Muscle of leg (tissue), 11 donors: ENCODE measurements around the gene CLPTM1L. TPM values are rescaled to one million over a fixed set of nuclear protein-coding genes. Genes with fewer than 3 reads are reported as not detected.
"Not testable (repeated sequence)": the region's sequence is repeated elsewhere in the genome, so short reads cannot be mapped to it uniquely, and the experiment has no call there.

ENCODE experiments used
- DNase-seq: peaks from one replicate; pipeline ENCODE4 v3.0.0; 2013
- H3K27ac ChIP-seq: one replicate; pipeline ENCODE4 v1.5.1; 2013; ENCODE audit warnings: mild to moderate bottlenecking, low read length, control low read depth
- H3K27me3 ChIP-seq: one replicate; pipeline ENCODE4 v1.6.1; 2013; ENCODE audit warnings: low read length; ENCODE audit not compliant: control insufficient read depth, insufficient read depth
- H3K36me3 ChIP-seq: one replicate; pipeline ENCODE4 v1.6.1; 2013; ENCODE audit warnings: low read length; ENCODE audit not compliant: control insufficient read depth, insufficient read depth
- H3K4me1 ChIP-seq: one replicate; pipeline ENCODE4 v1.6.1; 2013; ENCODE audit warnings: low read length; ENCODE audit not compliant: control insufficient read depth, insufficient read depth
- H3K4me3 ChIP-seq: one replicate; pipeline ENCODE4 v1.5.1; 2013; ENCODE audit warnings: low read length, control low read depth
- H3K9me3 ChIP-seq: replicated peaks from 2 replicates; pipeline ENCODE4 v1.6.1; 2013; ENCODE audit warnings: low read depth, low read length; ENCODE audit not compliant: control insufficient read depth
- WGBS: methylation state at CpG from one replicate; pipeline ENCODE4 v1.1.5; 2013; ENCODE audit warnings: missing lambda C conversion rate; ENCODE audit not compliant: insufficient coverage; 5-methylcytosine and 5-hydroxymethylcytosine counted together
- polyA plus RNA-seq, 8 donors: library from polyadenylated mRNA; unstranded; fragments of 120-200 nt; gene quantifications; one replicate each; pipeline versions ENCODE4 v1.2.1 to v1.2.3, GENCODE V29; 2013; ENCODE audit warnings: inconsistent platforms in 1 of 8, low replicate concordance in 1 of 8; ENCODE audit not compliant: insufficient read length in 8 of 8, insufficient read depth in 1 of 8
- total RNA-seq: library from RNA; stranded (reverse); fragments of 120-200 nt; gene quantifications from one replicate; pipeline ENCODE4 v1.2.4, GENCODE V29; 2013

CLPTM1L gene
- total and polyA plus RNA-seq, 9 donors = 49.1 to 73.6 (median 59.7) TPM

DNA sequence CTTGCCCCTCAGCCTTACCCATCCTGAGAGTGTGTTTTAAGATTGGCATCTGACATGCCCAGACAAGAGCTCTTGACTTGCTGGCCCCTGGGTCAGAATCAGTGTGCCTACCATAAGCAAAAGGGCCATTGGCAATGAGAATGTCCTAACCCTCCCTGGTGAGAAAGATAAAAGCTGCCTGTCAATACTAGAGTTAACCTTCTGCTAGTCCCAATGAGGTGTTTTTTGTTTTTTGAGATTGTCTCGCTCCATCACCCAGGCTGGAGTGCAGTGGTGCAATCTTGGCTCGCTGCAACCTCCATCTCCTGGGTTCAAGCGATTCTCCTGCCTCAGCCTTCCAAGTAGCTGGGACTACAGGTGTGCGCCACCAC lies 27.1 kb upstream of the CLPTM1L start:
- not testable (repeated sequence) for H3K4me1 ChIP-seq, H3K9me3 ChIP-seq, H3K27ac ChIP-seq, H3K36me3 ChIP-seq, DNase-seq, H3K4me3 ChIP-seq
- peaks cover 11% of the 10 kb centered on the region for H3K27me3 ChIP-seq
- WGBS = 87% methylated on average over 3 of the region's 4 CpGs

DNA sequence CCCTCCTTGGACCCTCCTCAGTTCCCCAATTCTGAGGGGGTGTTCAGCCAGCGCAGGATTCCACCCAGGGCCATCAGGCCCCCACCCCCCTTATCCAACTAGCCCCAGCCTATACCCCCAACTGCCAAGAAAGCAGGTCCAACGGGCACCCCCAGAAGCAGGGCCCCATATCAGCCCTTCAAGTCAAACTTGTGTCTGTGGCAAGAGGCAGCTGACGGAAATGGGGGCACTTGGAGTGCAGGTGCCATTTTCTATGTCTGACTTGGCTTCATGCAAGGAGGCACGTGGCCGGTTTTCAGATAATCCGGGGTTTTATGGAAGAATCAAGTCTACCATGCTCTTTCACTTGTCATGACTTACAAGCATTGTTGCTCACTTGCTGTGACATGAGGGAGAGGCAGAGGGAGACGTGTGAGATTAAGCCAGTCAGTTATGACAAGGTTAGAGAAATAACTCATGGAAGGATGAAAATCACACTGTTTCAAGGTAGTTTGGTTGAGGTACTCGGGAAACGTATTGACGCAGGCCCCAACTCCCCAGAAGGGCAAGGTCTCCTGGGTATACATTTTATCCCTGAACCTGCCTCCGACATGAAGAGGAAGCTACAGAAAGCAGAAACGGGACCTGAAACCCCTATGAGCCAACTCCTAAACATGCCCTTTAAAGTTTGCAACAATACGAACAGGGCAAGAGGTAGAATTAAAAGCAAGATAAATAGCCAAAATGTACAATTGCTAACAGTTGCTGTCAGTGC lies 26.5 kb upstream of the CLPTM1L start:
- no peak overlapping the region for H3K27ac ChIP-seq
- DNase-seq = no peak
- H3K9me3 ChIP-seq = no peaks in the 10 kb centered on the region
- 67% methylated on average over 2 of the region's 13 CpGs for WGBS
- H3K4me1 ChIP-seq = peaks cover 2% of the 10 kb centered on the region
- H3K4me3 ChIP-seq = no peak overlapping the region
- H3K36me3 ChIP-seq = no peaks in the 10 kb centered on the region
- peaks cover 14% of the 10 kb centered on the region for H3K27me3 ChIP-seq

GRCh38 chr5:1370006-1370405 lies 25.1 kb upstream of the CLPTM1L start:
- Histone ChIP-seq H3K27me3 (peaks cover 16% of the 10 kb centered on the region), H3K27ac (no peak overlapping the region), H3K9me3 (no peaks in the 10 kb centered on the region), H3K4me1 (no peaks in the 10 kb centered on the region), H3K36me3 (no peaks in the 10 kb centered on the region), H3K4me3 (no peak overlapping the region)
- 86% methylated on average over 4 of the region's 7 CpGs for WGBS
- no peak for DNase-seq

- Histone ChIP-seq H3K27ac (no peak overlapping the region), H3K27me3 (peaks cover 16% of the 10 kb centered on the region), H3K4me1 (no peaks in the 10 kb centered on the region), H3K36me3 (no peaks in the 10 kb centered on the region), H3K4me3 (no peak overlapping the region), H3K9me3 (no peaks in the 10 kb centered on the region)
- 76% methylated on average over 3 of the region's 4 CpGs for whole genome bisulfite sequencing
- DNase-seq = no peak
These were observed 23.9 kb upstream of the CLPTM1L start for GRCh38 chr5:1368756-1369155.

- no peak overlapping the region for H3K4me3 ChIP-seq
- no peak overlapping the region for H3K27ac ChIP-seq
- peaks cover 19% of the 10 kb centered on the region for H3K27me3 ChIP-seq
- WGBS = 94% methylated on average over 3 of the region's 7 CpGs
- no peaks in the 10 kb centered on the region for H3K9me3 ChIP-seq
- no peak for DNase-seq
- no peaks in the 10 kb centered on the region for H3K4me1 ChIP-seq
- H3K36me3 ChIP-seq = no peaks in the 10 kb centered on the region
These were observed 23.3 kb upstream of the CLPTM1L start for GRCh38 chr5:1368236-1368635.

DNA sequence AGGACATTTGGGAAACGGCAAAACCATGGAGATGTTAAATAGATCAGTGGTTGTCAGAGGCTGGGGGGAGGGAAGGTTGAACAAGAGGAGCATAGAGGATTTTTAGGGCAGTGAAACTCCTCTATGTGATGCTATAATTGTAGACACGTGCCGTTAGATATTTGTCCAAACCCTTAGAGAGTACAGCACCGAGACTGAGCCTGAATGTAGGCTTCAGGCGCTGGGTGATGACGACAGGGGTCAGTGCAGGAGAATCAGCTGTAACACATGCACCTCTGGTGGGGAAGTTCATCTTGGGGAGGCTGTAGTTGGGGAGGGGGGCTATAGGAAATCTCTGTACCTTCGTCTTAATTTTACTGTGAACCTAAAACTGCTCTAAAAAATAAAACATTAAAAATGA lies 22.2 kb upstream of the CLPTM1L start:
- no peak for DNase-seq
- Histone ChIP-seq H3K9me3 (no peaks in the 10 kb centered on the region), H3K4me3 (no peak overlapping the region), H3K36me3 (no peaks in the 10 kb centered on the region), H3K27ac (no peak overlapping the region), H3K27me3 (peaks cover 21% of the 10 kb centered on the region), H3K4me1 (no peaks in the 10 kb centered on the region)
- WGBS = 47% methylated on average over 6 of the region's 7 CpGs

DNA sequence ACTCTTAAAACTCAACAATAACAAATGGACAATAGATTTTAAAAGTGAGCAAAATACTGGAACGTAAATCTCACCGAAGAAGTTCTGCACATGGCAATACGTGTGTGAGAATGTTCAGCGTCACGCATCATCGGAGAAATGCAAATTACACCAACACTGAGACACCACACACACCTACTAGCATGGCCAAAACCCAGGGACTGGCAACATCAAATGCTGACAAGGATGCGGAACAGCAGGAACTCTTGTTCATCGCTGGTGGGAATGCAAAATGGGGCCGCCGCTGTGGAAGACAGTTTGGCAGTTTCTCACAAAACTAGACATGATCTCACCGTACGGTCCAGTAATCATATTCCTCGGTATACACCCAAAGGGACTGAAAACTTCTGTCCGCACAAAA lies 21.6 kb upstream of the CLPTM1L start:
- Histone ChIP-seq H3K36me3 (no peaks in the 10 kb centered on the region), H3K4me3 (no peak overlapping the region), H3K27ac (no peak overlapping the region), H3K27me3 (peaks cover 24% of the 10 kb centered on the region), H3K4me1 (no peaks in the 10 kb centered on the region), H3K9me3 (no peaks in the 10 kb centered on the region)
- no peak for DNase-seq
- 100% methylated on average over 2 of the region's 14 CpGs for WGBS

- no peaks in the 10 kb centered on the region for H3K36me3 ChIP-seq
- H3K4me1 ChIP-seq = no peaks in the 10 kb centered on the region
- 69% methylated on average over 6 of the region's 9 CpGs for WGBS
- H3K27ac ChIP-seq = no peak overlapping the region
- H3K9me3 ChIP-seq = no peaks in the 10 kb centered on the region
- peaks cover 16% of the 10 kb centered on the region for H3K27me3 ChIP-seq
- no peak for DNase-seq
- H3K4me3 ChIP-seq = no peak overlapping the region
These were observed 19.3 kb upstream of the CLPTM1L start for GRCh38 chr5:1364211-1364610.

DNA sequence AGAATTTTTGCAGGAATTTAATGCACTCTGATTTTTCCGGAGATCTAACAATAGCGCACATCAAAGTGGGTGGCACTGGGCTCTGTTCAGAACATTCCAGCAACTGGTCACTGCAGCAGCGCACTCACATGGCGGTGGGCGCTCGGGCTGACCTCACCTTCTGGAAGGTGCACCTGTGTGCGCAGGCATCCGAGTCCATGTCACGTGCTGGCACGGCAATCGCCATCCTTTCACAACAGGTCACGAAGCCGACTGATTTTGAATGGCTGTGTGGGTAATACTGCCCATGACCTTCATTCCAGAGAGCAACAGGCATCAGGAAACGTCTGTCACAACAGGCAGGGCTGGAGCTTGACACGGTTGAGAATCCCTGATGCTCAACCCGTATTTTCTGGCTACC lies 18.7 kb upstream of the CLPTM1L start:
- no peaks in the 10 kb centered on the region for H3K9me3 ChIP-seq
- no peaks in the 10 kb centered on the region for H3K4me1 ChIP-seq
- no peak overlapping the region for H3K27ac ChIP-seq
- H3K27me3 ChIP-seq = peaks cover 13% of the 10 kb centered on the region
- H3K36me3 ChIP-seq = no peaks in the 10 kb centered on the region
- H3K4me3 ChIP-seq = no peak overlapping the region
- WGBS = 70% methylated on average over 14 of the region's 16 CpGs
- DNase-seq = no peak

GRCh38 chr5:1363160-1363559 lies 18.3 kb upstream of the CLPTM1L start:
- H3K4me1 ChIP-seq = no peaks in the 10 kb centered on the region
- no peak overlapping the region for H3K4me3 ChIP-seq
- WGBS = 53% methylated on average over 2 of the region's 6 CpGs
- no peaks in the 10 kb centered on the region for H3K9me3 ChIP-seq
- DNase-seq = no peak
- peaks cover 13% of the 10 kb centered on the region for H3K27me3 ChIP-seq
- H3K36me3 ChIP-seq = no peaks in the 10 kb centered on the region
- H3K27ac ChIP-seq = no peak overlapping the region
